ENCODE results near the gene PTGIS.

The PTGIS gene

GRCh38 chr20:49595811-49596561, 28.0 kb upstream of the PTGIS start:
- DNase-seq: no peak

DNA sequence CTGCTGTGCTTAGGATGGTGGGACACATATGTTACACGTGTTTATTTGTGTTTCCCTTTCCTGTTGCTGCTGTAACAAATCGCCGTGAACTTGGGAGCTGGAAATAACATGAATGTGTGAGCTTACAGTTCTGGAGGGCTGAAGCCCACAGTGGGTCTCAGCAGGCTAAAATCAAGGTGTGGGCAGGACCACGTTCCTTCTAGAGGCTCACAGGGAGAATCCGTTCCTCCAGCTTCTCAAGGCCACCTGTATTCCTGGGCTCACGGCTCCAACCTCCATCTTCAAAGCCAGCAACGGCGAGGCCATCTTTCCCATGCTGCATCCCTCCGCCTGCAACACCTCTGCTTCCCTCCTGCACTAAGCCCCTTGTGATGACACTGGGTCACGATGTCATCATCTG, 27.4 kb upstream of the PTGIS start:
- no peak for DNase-seq

- no peak for DNase-seq
These were observed 27.0 kb upstream of the PTGIS start for GRCh38 chr20:49594931-49595315.

DNA sequence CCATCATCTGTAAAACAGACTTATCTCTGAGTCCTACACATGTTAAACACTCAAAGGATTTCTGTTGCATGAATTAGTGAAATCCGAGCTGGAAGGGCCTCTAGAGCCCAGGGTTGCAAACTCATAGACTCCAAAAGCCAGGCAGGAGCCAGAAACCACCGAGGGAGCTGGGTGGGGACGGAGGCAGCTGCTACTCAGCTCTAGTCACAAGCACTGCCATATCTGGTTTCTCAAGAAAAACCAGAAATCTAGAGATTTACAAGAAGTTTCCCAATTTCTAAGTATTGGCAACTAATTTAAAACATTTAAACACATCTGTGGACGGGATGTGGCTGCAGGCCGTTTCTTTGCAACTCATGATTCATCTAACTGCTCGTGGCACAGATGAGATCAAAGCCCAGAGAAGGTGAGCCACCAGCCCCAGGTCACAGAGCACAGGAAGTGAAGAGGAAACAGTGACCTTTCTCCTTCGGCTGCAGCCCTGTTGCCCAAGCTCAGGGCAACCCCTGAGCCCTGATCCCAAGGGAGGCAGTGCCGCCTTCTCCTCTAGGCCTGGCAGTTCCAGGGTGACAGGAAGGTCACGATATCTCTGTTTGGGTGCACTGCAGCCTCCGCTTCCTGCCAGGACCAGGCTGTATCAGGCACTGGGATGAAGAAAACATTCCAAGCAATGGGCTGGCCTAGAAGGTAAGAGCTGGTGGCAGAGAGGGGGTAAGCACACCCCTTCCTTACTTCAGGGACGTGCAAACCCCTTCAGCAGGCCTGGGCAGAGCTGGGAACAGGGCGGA, 26.4 kb upstream of the PTGIS start:
- DNase-seq: no peak

GRCh38 chr20:49593466-49594142, 25.7 kb upstream of the PTGIS start:
- no peak for DNase-seq

DNA sequence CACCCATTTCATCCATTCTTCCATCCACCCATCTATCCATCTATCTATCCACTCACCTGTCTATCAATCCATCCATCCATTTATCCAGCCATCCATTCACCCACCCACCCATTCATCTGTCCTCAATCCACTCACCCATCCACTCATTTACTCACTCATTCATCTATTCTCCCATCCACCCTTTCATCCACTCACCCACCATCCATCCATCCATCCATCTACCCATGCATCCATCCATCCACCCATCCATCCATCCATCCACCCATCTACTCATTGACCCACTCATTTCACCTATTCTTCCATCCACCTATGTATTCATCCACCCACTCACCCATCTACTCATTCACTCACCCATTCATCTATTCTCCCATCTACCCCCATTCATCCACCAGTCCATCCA, 24.2 kb upstream of the PTGIS start:
- DNase-seq: no peak

GRCh38 chr20:49591217-49591865, 23.4 kb upstream of the PTGIS start:
- no peak for DNase-seq

- no peak for DNase-seq
These were observed 22.5 kb upstream of the PTGIS start for GRCh38 chr20:49590163-49591017.

DNA sequence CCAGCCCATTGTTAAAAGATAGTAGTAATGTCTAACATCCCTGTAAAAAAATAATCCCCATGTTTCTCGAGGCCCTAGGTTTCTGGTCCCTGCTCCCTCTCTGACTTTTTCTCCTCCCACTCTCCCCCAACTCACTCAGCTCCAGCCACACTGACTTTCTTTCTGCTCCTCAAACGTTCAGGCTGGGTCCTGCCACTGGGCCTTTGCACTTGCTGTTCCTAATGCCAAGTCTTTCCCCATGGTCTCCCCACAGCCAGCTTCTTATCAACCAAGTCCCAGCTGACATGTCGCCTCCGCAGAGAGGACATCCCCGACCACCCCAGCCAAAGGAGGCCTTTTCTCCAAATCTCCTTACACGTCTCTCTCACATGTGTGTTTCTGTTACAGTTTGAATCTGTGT, 21.8 kb upstream of the PTGIS start:
- no peak for DNase-seq

GRCh38 chr20:49587111-49587570, 19.2 kb upstream of the PTGIS start:
- DNase-seq: no peak

DNA sequence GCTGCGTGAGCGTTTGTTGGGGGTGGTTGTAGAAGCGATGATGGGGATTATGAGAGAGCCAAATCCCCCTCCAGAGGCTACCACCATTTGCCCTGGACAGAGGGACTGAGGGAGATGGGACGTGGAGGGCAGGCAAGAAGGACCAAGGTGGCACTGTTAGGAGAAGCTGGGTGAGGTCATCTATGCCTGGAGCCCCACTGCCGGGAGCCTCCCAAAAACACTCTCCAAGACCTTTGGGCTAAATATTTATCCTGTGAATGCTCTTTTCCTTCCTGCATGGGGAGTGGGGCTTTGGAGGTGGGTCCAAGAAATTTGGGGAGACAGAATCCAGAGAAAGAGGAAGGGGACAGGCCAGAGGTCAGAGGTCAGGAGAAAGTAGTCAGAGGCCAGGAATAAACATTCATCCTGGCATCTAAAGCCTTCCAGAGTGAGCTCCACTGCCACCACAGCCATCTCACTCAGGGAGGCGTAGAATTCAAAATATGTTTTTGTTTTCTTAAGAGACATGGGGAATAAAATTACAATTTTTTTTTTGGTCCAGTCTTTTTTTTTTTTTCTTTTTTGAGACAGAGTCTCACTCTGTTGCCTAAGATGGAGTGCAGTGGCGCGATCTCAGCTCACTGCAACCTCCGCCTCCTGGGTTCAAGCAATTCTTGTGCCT, 17.8 kb upstream of the PTGIS start:
- no peak for DNase-seq

DNA sequence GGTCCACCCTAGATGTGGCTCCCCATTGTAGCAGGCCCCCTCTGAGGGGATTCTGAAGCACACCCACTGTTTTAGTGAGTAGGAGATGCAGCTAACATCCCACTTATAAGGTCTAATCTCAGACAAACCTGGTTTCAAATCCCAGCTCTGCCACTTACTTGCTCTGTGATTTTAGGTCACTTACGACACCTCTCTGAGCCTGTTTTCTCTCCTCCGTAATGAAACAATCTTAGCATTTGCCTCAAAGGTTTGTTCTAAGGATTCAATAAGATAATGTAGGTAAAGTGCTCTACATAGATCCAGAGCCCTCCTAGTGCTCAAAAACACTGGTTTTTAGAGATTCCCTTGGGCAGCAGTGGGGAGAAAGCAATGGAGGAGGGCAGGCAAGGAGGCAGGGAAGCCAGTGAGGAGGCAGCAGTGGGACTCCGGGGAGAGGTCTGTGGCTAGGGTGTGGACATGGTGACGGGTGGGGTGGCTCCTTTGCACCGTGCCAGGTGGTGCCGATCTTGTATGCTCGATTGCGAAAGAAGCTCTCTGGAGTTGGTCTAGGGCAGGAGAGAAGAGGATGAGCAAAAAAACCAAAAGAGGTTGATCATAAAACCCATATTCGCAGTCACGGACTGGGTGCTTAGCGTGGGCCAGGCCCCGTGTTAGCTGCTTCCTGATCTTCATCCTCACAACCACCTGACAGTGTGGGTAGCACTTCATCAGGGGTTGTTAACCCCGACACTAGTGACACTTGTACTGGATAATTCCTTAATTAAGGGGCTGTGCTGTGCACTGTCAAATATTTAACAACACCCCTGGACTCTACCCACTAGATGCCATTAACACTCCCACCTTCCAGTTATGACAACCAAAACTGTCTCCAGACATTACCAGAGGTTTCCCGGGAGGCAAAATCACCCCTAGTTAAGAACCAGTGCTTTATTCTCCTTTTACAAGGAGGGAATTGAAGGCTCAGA, 16.8 kb upstream of the PTGIS start:
- DNase-seq: peak in 1 of 2 experiments; percentile 22

- DNase-seq: peak; percentile 82 to 83
These were observed 15.9 kb upstream of the PTGIS start for GRCh38 chr20:49583669-49584417.

- no peak for DNase-seq
These were observed 15.4 kb upstream of the PTGIS start for GRCh38 chr20:49583343-49583668.

- DNase-seq: no peak
These were observed 14.7 kb upstream of the PTGIS start for GRCh38 chr20:49582413-49583334.

DNA sequence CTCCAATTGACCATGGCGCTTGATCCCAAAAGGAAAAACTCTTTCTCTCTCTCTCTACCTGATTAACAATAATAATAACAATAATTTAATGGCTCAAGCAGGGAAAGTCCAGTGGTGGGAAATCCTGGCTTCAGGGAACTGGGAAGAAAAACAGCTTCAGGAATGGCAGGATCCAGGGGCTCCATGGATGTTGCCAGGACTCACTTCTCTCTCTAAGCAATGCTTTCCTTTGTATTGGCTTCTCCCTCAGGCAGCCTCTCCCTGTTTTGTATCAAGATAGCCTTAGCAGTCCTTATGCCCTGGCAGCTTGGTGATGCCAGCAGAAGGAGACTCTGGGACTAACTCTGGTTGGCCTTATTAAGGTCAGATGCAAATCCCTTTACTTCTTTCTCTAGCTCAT, 13.5 kb upstream of the PTGIS start:
- DNase-seq: no peak

- DNase-seq: no peak
These were observed 12.9 kb upstream of the PTGIS start for GRCh38 chr20:49580813-49581174.

Data from SHP77 (cell line).